Neutrophil (primary cell): ENCODE measurements around the gene RAB9A.
"Not testable (repeated sequence)": the region's sequence is repeated elsewhere in the genome, so short reads cannot be mapped to it uniquely, and the experiment has no call there.

Experiments used
- H3K27ac ChIP-seq: fragments of 200-600 bp; sonication (generic); 2 replicates; pipeline ENCODE4 v1.5.1; 2016; ENCODE audit warnings: mild to moderate bottlenecking, moderate library complexity
- H3K27me3 ChIP-seq: fragments of 200-600 bp; sonication (generic); 2 replicates; pipeline ENCODE4 v1.6.0; 2016; ENCODE audit warnings: mild to moderate bottlenecking
- H3K36me3 ChIP-seq: fragments of 200-600 bp; sonication (generic); 2 replicates; pipeline ENCODE4 v1.5.1; 2017
- H3K4me1 ChIP-seq, 2 experiments: fragments of 200-600 bp in 1 of 2; sonication (generic) in 1 of 2; 1 replicate in 1 of 2; 2 replicates in 1 of 2; pipeline versions ENCODE4 v1.5.1 to v1.6.1; 2013 to 2016; ENCODE audit warnings: low read depth in 1 of 2, low read length in 1 of 2, mild to moderate bottlenecking in 1 of 2, moderate library complexity in 1 of 2; ENCODE audit not compliant: control insufficient read depth in 1 of 2, insufficient read depth in 1 of 2
- H3K4me3 ChIP-seq, 2 experiments: fragments of 200-600 bp in 1 of 2; sonication (generic) in 1 of 2; 1 replicate in 1 of 2; 2 replicates in 1 of 2; pipeline ENCODE4 v1.5.1; 2013 to 2016; ENCODE audit warnings: low read depth in 1 of 2, low read length in 1 of 2, mild to moderate bottlenecking in 1 of 2, moderate library complexity in 1 of 2
- H3K9me3 ChIP-seq: fragments of 200-600 bp; sonication (generic); 2 replicates; pipeline ENCODE4 v1.5.1; 2016
- TF ChIP-seq, protein P1 (sequence below): fragments of 200-600 bp; sonication (generic); IDR thresholded peaks from 2 replicates; pipeline ENCODE4 v1.5.1; 2016; ENCODE audit warnings: antibody characterized with exemption

Gene RAB9A

DNA sequence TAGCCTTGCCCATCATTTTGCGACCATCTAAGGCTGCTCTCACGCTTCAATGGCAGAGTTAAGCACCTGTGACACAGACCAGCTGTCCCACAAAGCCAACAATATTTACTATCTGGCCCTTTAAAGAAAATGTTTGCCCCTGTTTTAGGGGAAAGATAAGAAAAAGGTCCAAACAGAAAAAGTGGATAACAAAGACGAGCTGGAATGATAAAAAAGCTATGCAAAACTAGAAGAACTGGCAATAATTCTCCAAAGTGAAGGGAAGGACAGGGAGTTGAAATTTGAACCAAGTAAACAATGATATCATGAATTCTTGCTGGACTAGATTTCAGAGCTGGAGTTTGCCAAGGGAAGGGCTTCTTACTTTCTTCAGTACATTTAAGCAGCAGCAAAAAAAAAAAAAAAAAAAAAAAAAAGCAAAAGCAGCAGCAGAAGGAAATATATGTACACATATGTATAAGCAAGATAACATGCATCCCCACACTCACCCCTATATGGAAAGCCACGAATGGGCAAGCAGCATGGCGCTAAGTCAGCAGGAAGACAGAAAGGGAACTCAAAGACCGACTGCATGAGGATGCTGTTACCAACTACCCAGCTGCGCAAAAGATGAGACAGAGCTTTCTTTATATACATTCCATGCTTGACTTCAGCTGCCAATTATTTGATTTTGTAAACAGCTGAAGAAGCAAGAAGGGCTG, 33.0 kb downstream of the RAB9A start:
- H3K27ac ChIP-seq = peak overlapping the region; percentile 8
- no peaks in the 10 kb centered on the region for H3K27me3 ChIP-seq
- H3K4me3 ChIP-seq = no peak overlapping the region
- H3K36me3 ChIP-seq = peaks cover 12% of the 10 kb centered on the region
- H3K4me1 ChIP-seq = no peaks in the 10 kb centered on the region
- no peaks in the 10 kb centered on the region for H3K9me3 ChIP-seq
- TF ChIP-seq, protein P1, sequence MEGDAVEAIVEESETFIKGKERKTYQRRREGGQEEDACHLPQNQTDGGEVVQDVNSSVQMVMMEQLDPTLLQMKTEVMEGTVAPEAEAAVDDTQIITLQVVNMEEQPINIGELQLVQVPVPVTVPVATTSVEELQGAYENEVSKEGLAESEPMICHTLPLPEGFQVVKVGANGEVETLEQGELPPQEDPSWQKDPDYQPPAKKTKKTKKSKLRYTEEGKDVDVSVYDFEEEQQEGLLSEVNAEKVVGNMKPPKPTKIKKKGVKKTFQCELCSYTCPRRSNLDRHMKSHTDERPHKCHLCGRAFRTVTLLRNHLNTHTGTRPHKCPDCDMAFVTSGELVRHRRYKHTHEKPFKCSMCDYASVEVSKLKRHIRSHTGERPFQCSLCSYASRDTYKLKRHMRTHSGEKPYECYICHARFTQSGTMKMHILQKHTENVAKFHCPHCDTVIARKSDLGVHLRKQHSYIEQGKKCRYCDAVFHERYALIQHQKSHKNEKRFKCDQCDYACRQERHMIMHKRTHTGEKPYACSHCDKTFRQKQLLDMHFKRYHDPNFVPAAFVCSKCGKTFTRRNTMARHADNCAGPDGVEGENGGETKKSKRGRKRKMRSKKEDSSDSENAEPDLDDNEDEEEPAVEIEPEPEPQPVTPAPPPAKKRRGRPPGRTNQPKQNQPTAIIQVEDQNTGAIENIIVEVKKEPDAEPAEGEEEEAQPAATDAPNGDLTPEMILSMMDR = no peak

DNA sequence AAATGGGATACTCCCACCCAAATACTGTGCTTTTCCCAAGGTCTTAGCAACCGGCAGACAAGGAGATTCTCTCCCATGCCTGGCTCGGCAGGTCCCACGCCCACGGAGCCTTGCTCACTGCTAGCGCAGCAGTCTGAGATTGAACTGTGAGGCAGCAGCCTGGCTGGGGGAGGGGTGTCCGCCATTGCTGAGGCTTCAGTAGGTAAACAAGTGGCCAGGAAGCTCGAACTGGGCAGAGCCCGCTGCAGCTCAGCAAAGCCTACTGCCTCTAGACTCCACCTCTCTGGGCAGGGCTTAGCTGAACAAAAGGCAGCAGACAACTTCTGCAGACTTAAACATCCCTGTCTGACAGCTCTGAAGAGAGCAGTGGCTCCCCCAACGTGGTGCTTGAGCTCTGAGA, 36.0 kb downstream of the RAB9A start:
- not testable (repeated sequence) for H3K9me3 ChIP-seq, H3K27ac ChIP-seq, H3K27me3 ChIP-seq, H3K4me3 ChIP-seq, H3K4me1 ChIP-seq, H3K36me3 ChIP-seq

- not testable (repeated sequence) for H3K4me3 ChIP-seq, H3K4me1 ChIP-seq, H3K36me3 ChIP-seq, H3K27me3 ChIP-seq, H3K9me3 ChIP-seq, H3K27ac ChIP-seq
Measured at GRCh38 chrX:13726583-13726982, 37.7 kb downstream of the RAB9A start.

DNA sequence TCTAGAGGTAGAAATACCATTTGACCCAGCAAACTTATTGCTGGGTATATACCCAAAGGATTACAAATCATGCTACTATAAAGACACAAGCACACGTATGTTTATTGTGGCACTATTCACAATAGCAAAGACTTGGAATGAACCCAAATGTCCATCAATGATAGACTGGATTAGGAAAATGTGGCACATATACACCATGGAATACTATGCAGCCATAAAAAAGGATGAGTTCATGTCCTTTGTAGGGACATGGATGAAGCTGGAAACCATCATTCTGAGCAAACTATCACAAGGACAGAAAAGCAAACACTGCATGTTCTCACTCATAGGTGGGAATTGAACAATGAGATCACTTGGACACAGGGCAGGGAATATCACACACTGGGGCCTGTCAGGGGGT, 41.6 kb downstream of the RAB9A start:
- not testable (repeated sequence) for H3K36me3 ChIP-seq, H3K4me3 ChIP-seq, H3K9me3 ChIP-seq

GRCh38 chrX:13732246-13733067, 43.5 kb downstream of the RAB9A start:
- Histone ChIP-seq H3K27ac (no peak overlapping the region), H3K9me3 (no peaks in the 10 kb centered on the region), H3K4me1 (peaks cover 19 to 33% of the 10 kb centered on the region in 2 experiments), H3K4me3 (no peak overlapping the region), H3K36me3 (no peaks in the 10 kb centered on the region), H3K27me3 (no peaks in the 10 kb centered on the region)
- TF ChIP-seq, protein P1 = no peak

More for the DNA sequence above, 41.6 kb downstream of the RAB9A start:
- not testable (repeated sequence) for H3K27me3 ChIP-seq, H3K27ac ChIP-seq
- peaks cover 9 to 18% of the 10 kb centered on the region in 2 experiments for H3K4me1 ChIP-seq

DNA sequence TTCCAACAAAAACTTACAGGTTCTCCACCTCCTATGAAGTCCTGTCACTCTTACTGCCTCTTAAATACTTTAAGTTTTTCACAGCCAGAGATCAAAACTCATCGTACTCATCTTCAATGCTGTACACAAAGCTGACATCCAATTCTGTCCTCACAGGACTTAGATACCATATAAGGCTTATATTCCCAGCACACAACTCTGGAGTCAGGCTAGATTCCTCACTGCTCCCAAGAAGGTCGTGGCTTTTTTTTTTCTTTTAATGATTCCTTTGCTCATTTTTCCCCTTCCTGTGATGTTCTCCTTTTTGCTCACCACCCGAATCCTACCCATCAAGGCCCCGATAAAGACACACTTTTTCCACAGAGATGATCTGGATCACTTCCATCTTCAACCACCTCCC, 44.6 kb downstream of the RAB9A start:
- Histone ChIP-seq H3K4me3 (peak overlapping the region; percentile 73 to 74), H3K4me1 (peaks cover 19 to 33% of the 10 kb centered on the region in 2 experiments), H3K27me3 (no peaks in the 10 kb centered on the region), H3K36me3 (no peaks in the 10 kb centered on the region), H3K9me3 (no peaks in the 10 kb centered on the region), H3K27ac (peak overlapping the region; percentile 86)
- TF ChIP-seq, protein P1 = no peak
